Measurements from ENCODE around the gene FBXO41.

- no peak for TF ChIP-seq CTCF (IDR thresholded peaks at IDR 0.05)
- TF ChIP-seq EP300 (IDR thresholded peaks at IDR 0.05): no peak
- no peak for TF ChIP-seq POLR2A (IDR thresholded peaks at IDR 0.05; ENCODE audit: low read depth)
- no peak for TF ChIP-seq POLR2AphosphoS5 (IDR thresholded peaks at IDR 0.05)
Measured at GRCh38 chr2:73259276-73259675, 25.0 kb downstream of the FBXO41 start.
